HUDEP-2 (cell line): ENCODE measurements around the gene TNNI2.
"Not testable (repeated sequence)": the region's sequence is repeated elsewhere in the genome, so short reads cannot be mapped to it uniquely, and the experiment has no call there.

ENCODE experiments used
- DNase-seq, 76 experiments: peaks; one replicate each; lab custom pipeline; 2025; ENCODE audit not compliant: unreplicated experiment in 76 of 76; lab: John Stamatoyannopoulos, UW

The TNNI2 gene

GRCh38 chr11:1838426-1839144 lies at the start of gene TNNI2:
Gene TNNI2 (plus strand): TSS chr11:1838981. CDS start chr11:1839697, 716 bp downstream.
- DNase-seq, result no peak

GRCh38 chr11:1791912-1792311 lies 46.9 kb upstream of the TNNI2 start:
- DNase-seq, result no peak

GRCh38 chr11:1792461-1792860 lies 46.3 kb upstream of the TNNI2 start:
- DNase-seq, result no peak

- DNase-seq, result no peak
These were observed 45.7 kb upstream of the TNNI2 start for GRCh38 chr11:1793081-1793480.

GRCh38 chr11:1796413-1797011 lies 42.3 kb upstream of the TNNI2 start:
- no peak for DNase-seq

GRCh38 chr11:1797391-1798125 lies 41.2 kb upstream of the TNNI2 start:
- no peak for DNase-seq

- DNase-seq, result no peak
These were observed 35.5 kb upstream of the TNNI2 start for GRCh38 chr11:1803246-1803645.

GRCh38 chr11:1803835-1804519 lies 34.8 kb upstream of the TNNI2 start:
- not testable (repeated sequence) for DNase-seq

GRCh38 chr11:1805525-1805924 lies 33.3 kb upstream of the TNNI2 start:
- no peak for DNase-seq

GRCh38 chr11:1807264-1807995 lies 31.4 kb upstream of the TNNI2 start:
- DNase-seq, result no peak

- DNase-seq, result no peak
These were observed 28.0 kb upstream of the TNNI2 start for GRCh38 chr11:1810761-1811160.

GRCh38 chr11:1812274-1812673 lies 26.5 kb upstream of the TNNI2 start:
- no peak for DNase-seq

- DNase-seq, result no peak
These were observed 26.0 kb upstream of the TNNI2 start for GRCh38 chr11:1812801-1813200.

- DNase-seq, result not testable (repeated sequence)
These were observed 25.4 kb upstream of the TNNI2 start for GRCh38 chr11:1813356-1813755.

GRCh38 chr11:1814691-1815090 lies 24.1 kb upstream of the TNNI2 start:
- no peak for DNase-seq

GRCh38 chr11:1815311-1815710 lies 23.5 kb upstream of the TNNI2 start:
- DNase-seq, result no peak

GRCh38 chr11:1815751-1816150 lies 23.0 kb upstream of the TNNI2 start:
- no peak for DNase-seq

GRCh38 chr11:1817000-1817399 lies 21.8 kb upstream of the TNNI2 start:
- DNase-seq, result no peak

GRCh38 chr11:1817511-1817910 lies 21.3 kb upstream of the TNNI2 start:
- DNase-seq, result no peak

GRCh38 chr11:1819074-1819473 lies 19.7 kb upstream of the TNNI2 start:
- DNase-seq, result no peak
